H9 (cell line): ENCODE measurements around the gene ZMIZ1. TPM values are rescaled to one million over a fixed set of nuclear protein-coding genes. Genes with fewer than 3 reads are reported as not detected.

ENCODE experiments used
- DNase-seq: peaks from one replicate; pipeline ENCODE4 v3.0.0-alpha.2; 2017
- H2AFZ ChIP-seq: one replicate; pipeline ENCODE4 v1.6.1; 2013; ENCODE audit warnings: mild to moderate bottlenecking, low read length, control low read depth, moderate library complexity
- H2AK5ac ChIP-seq: 2 replicates; pipeline ENCODE4 v1.6.1; 2013; ENCODE audit warnings: low read length, control low read depth, mixed read lengths; ENCODE audit not compliant: insufficient read length
- H2BK120ac ChIP-seq: one replicate; pipeline ENCODE4 v1.6.1; 2013; ENCODE audit warnings: low read depth, mild to moderate bottlenecking, low read length, control low read depth, inconsistent platforms; ENCODE audit not compliant: poor library complexity, severe bottlenecking
- H2BK12ac ChIP-seq: 2 replicates; pipeline ENCODE4 v1.6.1; 2013; ENCODE audit warnings: low read length, control low read depth, mixed read lengths, low read depth; ENCODE audit not compliant: insufficient read length
- H2BK15ac ChIP-seq: 2 replicates; pipeline ENCODE4 v1.6.1; 2013; ENCODE audit warnings: low read depth, low read length, control low read depth
- H2BK20ac ChIP-seq: one replicate; pipeline ENCODE4 v1.6.1; 2013; ENCODE audit warnings: low read depth, mild to moderate bottlenecking, low read length, control low read depth, inconsistent platforms; ENCODE audit not compliant: poor library complexity, severe bottlenecking
- H2BK5ac ChIP-seq: 2 replicates; pipeline ENCODE4 v1.6.1; 2013; ENCODE audit warnings: low read length, control low read depth, mixed read lengths; ENCODE audit not compliant: insufficient read length
- H3K14ac ChIP-seq: 2 replicates; pipeline ENCODE4 v1.6.1; 2013; ENCODE audit warnings: low read length, control low read depth; ENCODE audit not compliant: insufficient read depth
- H3K18ac ChIP-seq: 2 replicates; pipeline ENCODE4 v1.6.1; 2013; ENCODE audit warnings: low read depth, mild to moderate bottlenecking, mixed read lengths, low read length, control low read depth; ENCODE audit not compliant: insufficient read length
- H3K23ac ChIP-seq: 2 replicates; pipeline ENCODE4 v1.6.1; 2013; ENCODE audit warnings: low read length, control low read depth, mixed read lengths, low read depth; ENCODE audit not compliant: insufficient read length
- H3K23me2 ChIP-seq: 2 replicates; pipeline ENCODE4 v1.6.1; 2013; ENCODE audit warnings: low read depth, mild to moderate bottlenecking, mixed read lengths, low read length, control low read depth; ENCODE audit not compliant: insufficient read length, poor library complexity, severe bottlenecking
- H3K27ac ChIP-seq: 2 replicates; pipeline ENCODE4 v1.5.1; 2013; ENCODE audit warnings: low read length, control low read depth, mixed read lengths, low read depth; ENCODE audit not compliant: insufficient read length
- H3K27me3 ChIP-seq: 2 replicates; pipeline ENCODE4 v1.6.1; 2013; ENCODE audit warnings: low read length, control low read depth, inconsistent platforms; ENCODE audit not compliant: insufficient read depth
- H3K4ac ChIP-seq: 2 replicates; pipeline ENCODE4 v1.6.1; 2013; ENCODE audit warnings: low read depth, mild to moderate bottlenecking, control low read depth, inconsistent platforms, low read length, moderate library complexity
- H3K4me1 ChIP-seq: 2 replicates; pipeline ENCODE4 v1.6.1; 2013; ENCODE audit warnings: low read length, control low read depth, inconsistent platforms; ENCODE audit not compliant: insufficient read depth
- H3K4me2 ChIP-seq: 2 replicates; pipeline ENCODE4 v1.6.1; 2013; ENCODE audit warnings: low read length, control low read depth, mixed read lengths; ENCODE audit not compliant: insufficient read length, insufficient read depth
- H3K56ac ChIP-seq: 2 replicates; pipeline ENCODE4 v1.6.1; 2013; ENCODE audit warnings: low read depth, mild to moderate bottlenecking, mixed read lengths, low read length, control low read depth; ENCODE audit not compliant: insufficient read length
- H3K79me1 ChIP-seq: 2 replicates; pipeline ENCODE4 v1.6.1; 2013; ENCODE audit warnings: low read depth, mild to moderate bottlenecking, moderate library complexity, low read length, control low read depth, inconsistent platforms; ENCODE audit not compliant: insufficient read depth, poor library complexity, severe bottlenecking
- H3K79me2 ChIP-seq: 2 replicates; pipeline ENCODE4 v1.6.1; 2013; ENCODE audit warnings: low read length, control low read depth, inconsistent platforms; ENCODE audit not compliant: insufficient read depth
- H3K9ac ChIP-seq: 2 replicates; pipeline ENCODE4 v1.6.1; 2013; ENCODE audit warnings: low read length, control low read depth, mixed read lengths; ENCODE audit not compliant: insufficient read length; ENCODE audit errors: extremely low read depth
- H3K9me3 ChIP-seq: one replicate; pipeline ENCODE4 v1.6.1; 2013; ENCODE audit warnings: low read depth, low read length, inconsistent platforms; ENCODE audit not compliant: control insufficient read depth
- H3T11ph ChIP-seq: one replicate; pipeline ENCODE4 v1.6.1; 2013; ENCODE audit warnings: mild to moderate bottlenecking, low read length, control low read depth, inconsistent platforms
- H4K20me1 ChIP-seq: one replicate; pipeline ENCODE4 v1.6.1; 2013; ENCODE audit not compliant: control insufficient read depth, insufficient read length, insufficient read depth
- H4K5ac ChIP-seq: 2 replicates; pipeline ENCODE4 v1.6.1; 2013; ENCODE audit warnings: low read depth, mild to moderate bottlenecking, mixed read lengths, low read length, control low read depth; ENCODE audit not compliant: insufficient read length
- H4K8ac ChIP-seq: replicated peaks from 2 replicates; pipeline ENCODE4 v1.6.1; 2013; ENCODE audit warnings: low read length, control low read depth, mixed read lengths, low read depth; ENCODE audit not compliant: insufficient read length
- H4K91ac ChIP-seq: 2 replicates; pipeline ENCODE4 v1.6.1; 2013; ENCODE audit warnings: low read depth, mild to moderate bottlenecking, moderate library complexity, mixed read lengths, low read length, control low read depth; ENCODE audit not compliant: insufficient read length
- H3K27ac Mint-ChIP-seq, 3 experiments: 2 replicates in 2 of 3; 3 replicates in 1 of 3; pipeline ENCODE4 v1.8.0; 2020 to 2021; ENCODE audit warnings: mixed read lengths in 3 of 3, mild to moderate bottlenecking in 1 of 3, moderate library complexity in 1 of 3
- H3K27me3 Mint-ChIP-seq: 2 replicates; pipeline ENCODE4 v1.8.0; 2021; ENCODE audit warnings: low read depth, mild to moderate bottlenecking, moderate library complexity, mixed read lengths
- H3K36me3 Mint-ChIP-seq, 3 experiments: 2 replicates in 2 of 3; 3 replicates in 1 of 3; pipeline ENCODE4 v1.8.0; 2020 to 2021; ENCODE audit warnings: low read depth in 3 of 3, mixed read lengths in 3 of 3; ENCODE audit not compliant: insufficient read depth in 1 of 3
- H3K4me1 Mint-ChIP-seq, 2 experiments: 2 replicates each; pipeline ENCODE4 v1.8.0; 2020; ENCODE audit warnings: mixed read lengths in 2 of 2
- H3K4me3 Mint-ChIP-seq, 2 experiments: 2 replicates in 1 of 2; 3 replicates in 1 of 2; pipeline ENCODE4 v1.8.0; 2020 to 2021; ENCODE audit warnings: mild to moderate bottlenecking in 2 of 2, mixed read lengths in 2 of 2, moderate library complexity in 1 of 2
- H3K9me3 Mint-ChIP-seq, 2 experiments: 2 replicates in 1 of 2; 3 replicates in 1 of 2; pipeline ENCODE4 v1.8.0; 2020; ENCODE audit warnings: mild to moderate bottlenecking in 2 of 2, mixed read lengths in 2 of 2, moderate library complexity in 1 of 2
- CTCF ChIP-seq: fragments of 200-600 bp; sonication (generic); conservative IDR thresholded peaks from 3 replicates; pipeline ENCODE4 v1.8.0; 2021; ENCODE audit warnings: antibody characterized with exemption, mild to moderate bottlenecking
- WGBS: extraction: QIAGEN DNeasy Blood & Tissue Kit; methylation state at CpG from one replicate; pipeline ENCODE4 v1.1.7; 2013; ENCODE audit warnings: missing lambda C conversion rate, low lambda C conversion rate, mixed read lengths; ENCODE audit not compliant: insufficient read length; ENCODE audit errors: extremely low coverage; 5-methylcytosine and 5-hydroxymethylcytosine counted together
- total RNA-seq: library from RNA; stranded (reverse); gene quantifications from 2 replicates; pipeline ENCODE4 v1.2.1, GENCODE V29; 2021

ZMIZ1 gene
- total RNA-seq, 1 experiment from 2014 or later, result 36.9 TPM

- no peak overlapping the region for H3K9ac ChIP-seq
- H3K4me2 ChIP-seq, result peak overlapping the region; percentile 16
- no peak overlapping the region for H3K4ac ChIP-seq
- H2BK120ac ChIP-seq, result no peak overlapping the region
- no peak overlapping the region for H3K23ac ChIP-seq
- no peaks in the 10 kb centered on the region for H3K9me3 ChIP-seq
- H2BK20ac ChIP-seq, result no peak overlapping the region
- peak overlapping the region; percentile 59 to 78 for H3K4me3 Mint-ChIP-seq
- H2BK15ac ChIP-seq, result no peak overlapping the region
- peaks cover 6% of the 10 kb centered on the region for H4K20me1 ChIP-seq
- peaks cover 40 to 47% of the 10 kb centered on the region in 2 experiments for H3K4me1 Mint-ChIP-seq
- peaks cover 30% of the 10 kb centered on the region for H3K27me3 ChIP-seq
- peaks cover 61% of the 10 kb centered on the region for H3K27me3 Mint-ChIP-seq
- H3T11ph ChIP-seq, result no peak overlapping the region
- H3K4me1 ChIP-seq, result peaks cover 15% of the 10 kb centered on the region; the same call in 1 of the 2 replicates
- no peak overlapping the region for H2AK5ac ChIP-seq
- no peaks in the 10 kb centered on the region for H3K79me2 ChIP-seq
- H2AFZ ChIP-seq, result no peak overlapping the region
- H3K79me1 ChIP-seq, result no peaks in the 10 kb centered on the region
- no peak for TF ChIP-seq CTCF
- no peak overlapping the region for H3K56ac ChIP-seq
- WGBS, result no CpG with 5 or more reads among the region's 10 CpGs
- peaks cover 16% of the 10 kb centered on the region for H3K23me2 ChIP-seq
- H4K91ac ChIP-seq, result no peak overlapping the region
- no peaks in the 10 kb centered on the region for H3K9me3 Mint-ChIP-seq
- no peak overlapping the region for H3K27ac ChIP-seq
- H2BK5ac ChIP-seq, result no peak overlapping the region
- no peak overlapping the region for H3K27ac Mint-ChIP-seq
- peaks cover 0 to 7% (median 5%) of the 10 kb centered on the region in 3 experiments; a peak in 5 of 7 replicates for H3K36me3 Mint-ChIP-seq
- H4K5ac ChIP-seq, result no peak overlapping the region
- H3K14ac ChIP-seq, result no peak overlapping the region
- no peak overlapping the region for H4K8ac ChIP-seq
- no peak overlapping the region for H2BK12ac ChIP-seq
- H3K18ac ChIP-seq, result no peak overlapping the region
- no peak for DNase-seq
Measured at GRCh38 chr10:79244068-79244442, 175.3 kb downstream of the ZMIZ1 start.
